Measurements from ENCODE around the gene JAG2.

GRCh38 chr14:105144026-105144665 lies 24.4 kb downstream of the JAG2 start:
- no peak for TF ChIP-seq YY1 (IDR thresholded peaks at IDR 0.05; ENCODE audit: insufficient read depth, insufficient read length)
- TF ChIP-seq ZNF274 (IDR thresholded peaks at IDR 0.05; ENCODE audit: low read depth, low read length): no peak
